ENCODE data around the gene MAPK4.

The MAPK4 gene

GRCh38 chr18:50649821-50650220 is 89.9 kb downstream of the MAPK4 start:
- DNase-seq (no peak), ATAC-seq (no peak)
- Mint-ChIP-seq H3K4me1 (no peaks in the 10 kb centered on the region), H3K27ac (no peak overlapping the region), H3K4me3 (no peak overlapping the region), H3K9me3 (no peaks in the 10 kb centered on the region), H3K27me3 (peaks cover under 1% of the 10 kb centered on the region)

GRCh38 chr18:50651334-50651733 is 91.4 kb downstream of the MAPK4 start:
- Mint-ChIP-seq H3K4me3 (no peak overlapping the region), H3K9me3 (no peaks in the 10 kb centered on the region), H3K27ac (no peak overlapping the region), H3K4me1 (no peaks in the 10 kb centered on the region), H3K27me3 (peaks cover 15% of the 10 kb centered on the region)
- DNase-seq (no peak), ATAC-seq (no peak)

DNA sequence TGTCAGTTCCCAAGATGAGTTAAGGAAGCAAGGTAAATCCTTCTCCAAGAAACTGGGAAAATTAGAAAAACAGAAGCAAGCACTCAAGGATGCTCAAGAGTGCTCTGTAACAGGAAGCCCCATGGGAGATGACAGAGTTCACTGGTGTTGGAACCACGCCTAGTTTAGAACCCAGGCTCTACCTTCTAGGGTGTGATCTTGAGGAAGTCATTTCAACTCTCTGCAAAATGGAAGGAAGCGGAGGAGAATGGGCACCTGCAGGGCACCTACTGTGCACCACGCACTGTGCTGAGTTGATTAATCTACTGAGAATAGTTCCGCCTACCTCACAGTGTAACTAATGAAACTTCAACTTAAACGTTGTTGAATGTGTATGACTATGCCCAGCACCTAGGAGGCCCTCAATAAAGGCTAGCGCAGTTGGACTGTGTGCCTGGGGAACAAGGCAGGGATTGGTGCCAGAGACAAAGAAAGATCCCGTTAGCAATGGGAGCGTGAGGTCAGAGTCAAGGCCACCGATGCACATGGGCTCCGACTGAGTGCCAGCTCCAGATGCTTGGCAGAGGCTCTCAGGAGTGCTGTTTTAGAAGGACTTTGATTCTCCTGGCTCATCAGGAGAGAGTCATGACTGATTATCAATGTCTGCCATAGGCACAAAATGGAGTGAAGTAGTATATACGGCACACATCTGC is 93.7 kb downstream of the MAPK4 start:
- ATAC-seq (no peak), DNase-seq (no peak)
- Mint-ChIP-seq H3K9me3 (no peaks in the 10 kb centered on the region), H3K4me3 (no peak overlapping the region), H3K4me1 (no peaks in the 10 kb centered on the region), H3K27ac (no peak overlapping the region), H3K27me3 (peaks cover 15% of the 10 kb centered on the region)

- Mint-ChIP-seq H3K4me3 (no peak overlapping the region), H3K27ac (no peak overlapping the region), H3K27me3 (peaks cover 20% of the 10 kb centered on the region), H3K4me1 (no peaks in the 10 kb centered on the region), H3K9me3 (no peaks in the 10 kb centered on the region)
- ATAC-seq: no peak
- no peak for DNase-seq
Measured at GRCh38 chr18:50654211-50654610, 94.3 kb downstream of the MAPK4 start.

DNA sequence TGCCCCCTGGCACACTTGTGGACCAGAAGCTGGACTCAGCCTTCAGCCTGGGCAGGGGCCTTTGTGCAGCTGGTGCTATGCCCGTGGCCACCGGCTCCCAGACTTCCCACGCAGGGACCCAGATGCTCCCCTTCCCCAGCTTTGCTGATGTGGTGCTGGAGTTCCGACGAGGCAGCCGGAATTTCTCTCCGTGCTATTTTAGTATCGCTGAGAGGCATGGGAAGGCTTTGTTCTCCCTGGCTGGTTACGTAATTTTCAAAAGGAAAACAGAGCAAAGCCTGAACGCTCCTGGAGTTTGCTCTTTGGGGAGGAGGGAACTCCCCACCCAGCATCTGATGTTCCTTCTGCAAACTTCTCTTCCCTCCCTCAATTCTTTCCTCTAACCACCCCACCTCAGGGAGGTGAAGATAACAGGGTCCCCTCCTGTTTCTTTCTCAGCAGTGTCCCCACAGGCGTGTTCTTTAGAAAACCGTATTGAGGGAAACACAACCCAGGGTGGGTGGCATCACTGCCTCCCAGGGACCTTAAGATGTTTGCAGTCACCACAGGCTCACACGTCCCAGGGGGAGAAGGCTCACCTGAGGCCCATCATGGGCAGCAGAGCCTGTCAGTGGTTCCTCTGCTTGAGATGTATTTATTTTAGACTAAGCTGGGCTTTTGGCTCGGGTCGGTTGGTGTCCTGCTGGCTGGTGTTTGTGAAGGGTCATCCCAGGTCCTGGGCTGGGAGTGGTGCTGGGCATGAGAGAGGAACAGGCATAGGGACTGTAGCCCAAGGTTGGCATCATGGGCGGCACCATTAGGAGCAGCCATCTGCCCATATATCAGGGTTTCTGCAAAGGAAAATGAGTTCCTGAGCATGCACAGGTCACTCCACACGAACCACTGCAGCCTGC is 95.0 kb downstream of the MAPK4 start:
- no peak for ATAC-seq
- DNase-seq: no peak
- Mint-ChIP-seq H3K27ac (no peak overlapping the region), H3K4me3 (no peak overlapping the region), H3K27me3 (peaks cover 23% of the 10 kb centered on the region), H3K4me1 (no peaks in the 10 kb centered on the region), H3K9me3 (no peaks in the 10 kb centered on the region)

DNA sequence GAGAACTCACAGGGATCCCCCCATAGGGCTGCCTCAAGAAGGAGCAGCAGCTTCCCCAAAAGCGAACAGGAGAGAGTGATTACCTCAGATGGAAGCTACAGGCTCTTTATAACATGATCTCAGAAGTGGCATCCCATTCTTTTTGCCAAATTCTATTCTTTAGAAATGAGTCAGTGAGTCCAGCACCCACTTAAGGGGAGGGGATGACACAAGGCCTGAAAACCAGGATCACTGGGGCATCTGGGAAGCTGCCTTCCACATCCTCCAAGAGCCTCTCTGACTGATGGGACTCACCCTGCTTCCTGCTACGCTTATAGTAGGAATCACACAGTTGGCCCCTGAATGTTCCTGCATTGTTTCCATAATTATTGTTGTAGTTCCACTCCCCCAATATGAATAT is 96.5 kb downstream of the MAPK4 start:
- no peak for ATAC-seq
- no peaks in the 10 kb centered on the region for H3K4me1 Mint-ChIP-seq

DNA sequence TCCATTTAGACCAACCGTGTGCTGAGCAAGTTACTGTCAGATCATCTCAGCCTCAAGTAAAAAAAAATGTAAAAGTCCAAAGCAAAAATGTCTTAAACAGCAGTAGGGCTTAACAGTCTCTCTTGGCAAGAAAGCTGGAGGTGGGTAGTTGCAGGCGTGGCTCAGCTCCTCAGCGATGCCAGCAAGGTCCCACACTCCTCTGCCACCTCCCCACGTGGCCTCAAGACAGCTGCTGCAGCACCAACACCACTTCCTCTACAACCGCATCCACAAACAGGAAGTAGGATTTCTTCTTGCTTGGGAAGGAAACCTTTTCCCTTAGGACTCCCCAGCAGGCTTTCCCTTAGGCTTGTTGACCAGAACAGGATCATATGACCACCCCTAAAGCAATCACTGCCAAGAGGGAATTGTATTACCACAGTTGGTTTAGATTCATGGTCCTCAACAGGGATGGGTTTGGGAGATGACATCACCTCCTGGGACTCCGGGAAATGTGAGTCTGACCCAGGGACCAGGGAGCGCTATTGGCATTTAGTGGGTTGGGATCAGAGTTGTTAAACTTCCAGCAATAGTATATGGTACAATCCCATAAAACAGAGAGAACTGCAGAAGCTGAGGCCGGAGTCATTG is 97.1 kb downstream of the MAPK4 start:
- Mint-ChIP-seq H3K27ac (no peak overlapping the region), H3K4me3 (no peak overlapping the region), H3K9me3 (peaks cover 0 to under 1% of the 10 kb centered on the region in 2 donors), H3K4me1 (no peaks in the 10 kb centered on the region), H3K27me3 (peaks cover 23% of the 10 kb centered on the region)
- DNase-seq (no peak), ATAC-seq (no peak)

More for the DNA sequence above, 96.5 kb downstream of the MAPK4 start:
- DNase-seq: no peak
- no peak overlapping the region for H3K4me3 Mint-ChIP-seq
- no peaks in the 10 kb centered on the region for H3K9me3 Mint-ChIP-seq
- peaks cover 23% of the 10 kb centered on the region for H3K27me3 Mint-ChIP-seq
- no peak overlapping the region for H3K27ac Mint-ChIP-seq

DNA sequence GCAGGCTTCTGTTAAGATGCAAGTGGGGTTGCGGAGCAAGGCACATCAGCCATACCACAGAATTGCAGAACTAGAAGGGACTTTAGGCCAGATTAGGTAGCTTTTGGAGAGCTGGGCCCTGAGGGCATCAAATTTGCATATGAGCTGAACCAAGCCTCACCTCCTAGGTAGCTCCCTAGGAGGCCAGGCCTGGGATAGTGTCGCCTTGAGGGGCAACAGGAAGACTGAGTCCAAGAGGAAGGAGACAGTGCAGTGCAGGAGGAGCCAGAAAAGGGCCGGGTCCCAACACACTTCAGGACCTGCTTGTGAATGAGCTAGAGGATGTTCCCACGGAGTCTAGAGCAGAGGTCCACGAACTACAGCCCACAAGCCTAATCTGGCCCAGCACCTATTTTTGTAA is 98.7 kb downstream of the MAPK4 start:
- no peak for ATAC-seq
- Mint-ChIP-seq H3K4me1 (no peaks in the 10 kb centered on the region), H3K27me3 (peaks cover 23% of the 10 kb centered on the region), H3K9me3 (peaks cover 0 to 12% of the 10 kb centered on the region in 2 donors), H3K27ac (no peak overlapping the region), H3K4me3 (no peak overlapping the region)
- DNase-seq: no peak

DNA sequence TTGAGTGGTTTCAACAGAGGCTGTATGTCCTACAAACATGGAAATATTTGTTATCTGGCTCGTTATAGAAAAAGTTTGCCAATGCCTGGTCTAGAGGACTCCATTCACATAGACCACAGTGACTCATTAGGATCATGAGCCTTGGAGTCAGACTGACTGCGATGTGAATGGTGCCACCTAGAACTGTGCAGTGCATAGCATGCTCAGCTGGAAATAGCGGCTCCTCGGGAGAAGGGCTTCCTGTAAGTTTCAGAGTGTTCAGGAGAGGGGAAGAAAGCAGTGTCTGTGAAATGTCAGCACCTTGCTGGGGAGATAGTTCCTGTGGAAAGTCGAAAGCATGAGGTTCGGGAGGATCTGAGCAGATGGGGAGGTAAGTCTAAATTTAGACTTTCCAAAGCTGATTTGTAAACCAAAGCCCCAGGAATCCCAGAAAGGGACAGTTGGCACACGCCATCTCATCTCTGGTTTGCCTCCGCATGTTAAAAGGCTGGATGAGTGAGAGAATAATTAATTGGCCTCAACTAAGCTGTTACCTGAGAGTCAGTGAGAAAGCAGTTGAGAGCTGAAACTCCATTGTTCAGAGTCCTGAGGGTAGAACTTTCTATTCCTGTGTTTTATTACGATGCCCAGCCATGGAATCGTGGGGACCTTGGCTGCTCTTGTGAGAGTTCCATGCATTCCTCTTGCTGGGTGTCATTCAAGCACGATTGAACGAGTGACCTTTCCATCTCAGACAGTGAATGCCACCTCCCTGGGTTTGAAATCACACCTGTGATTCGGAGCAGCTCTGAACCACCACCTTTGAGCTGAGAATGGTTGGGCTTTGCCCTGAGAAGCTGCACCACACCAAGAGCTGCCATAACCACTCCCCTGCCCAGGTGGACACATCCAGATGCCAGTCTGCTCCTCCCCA is 99.5 kb downstream of the MAPK4 start:
- Mint-ChIP-seq H3K4me3 (no peak overlapping the region), H3K9me3 (peaks cover 0 to 12% of the 10 kb centered on the region in 2 donors), H3K27me3 (peaks cover 23% of the 10 kb centered on the region), H3K4me1 (no peaks in the 10 kb centered on the region), H3K27ac (peak overlapping the region in 1 of 2 donors; percentile 1)
- no peak for DNase-seq
- ATAC-seq: no peak

- H3K27ac Mint-ChIP-seq: no peak overlapping the region
- no peak overlapping the region for H3K4me3 Mint-ChIP-seq
- no peaks in the 10 kb centered on the region for H3K4me1 Mint-ChIP-seq
- peaks cover 0 to 20% of the 10 kb centered on the region in 2 donors for H3K9me3 Mint-ChIP-seq
- DNase-seq (no peak), ATAC-seq (no peak)
- peaks cover 10% of the 10 kb centered on the region for H3K27me3 Mint-ChIP-seq
Measured at GRCh38 chr18:50661013-50661412, 101.1 kb downstream of the MAPK4 start.

DNA sequence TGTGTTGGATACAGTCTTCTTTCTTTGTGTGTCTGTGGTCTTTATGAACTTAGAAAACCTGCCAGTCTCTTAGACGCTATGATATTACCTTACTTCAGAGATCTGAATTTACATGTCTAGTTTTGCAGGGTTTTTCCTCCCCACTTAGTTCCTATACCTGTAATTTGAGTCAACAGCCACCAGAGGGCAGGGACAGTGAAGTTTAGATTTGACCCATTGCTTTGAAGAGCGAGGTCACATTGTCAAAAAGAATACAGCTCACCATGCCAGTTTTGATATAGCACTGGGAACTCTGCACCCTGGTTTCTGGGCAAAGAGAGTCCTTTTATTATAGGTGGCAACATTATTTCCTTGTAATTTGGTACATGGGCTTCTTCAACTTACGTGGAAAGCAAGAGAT is 102.3 kb downstream of the MAPK4 start:
- DNase-seq (no peak), ATAC-seq (no peak)
- H3K9me3 Mint-ChIP-seq: peaks cover 0 to 20% of the 10 kb centered on the region in 2 donors
- no peak overlapping the region for H3K4me3 Mint-ChIP-seq
- no peak overlapping the region for H3K27ac Mint-ChIP-seq
- no peaks in the 10 kb centered on the region for H3K4me1 Mint-ChIP-seq
- H3K27me3 Mint-ChIP-seq: peaks cover 13% of the 10 kb centered on the region

- no peaks in the 10 kb centered on the region for H3K4me1 Mint-ChIP-seq
- ATAC-seq (no peak), DNase-seq (no peak)
- no peak overlapping the region for H3K4me3 Mint-ChIP-seq
- H3K27ac Mint-ChIP-seq: no peak overlapping the region
- peaks cover 0 to 20% of the 10 kb centered on the region in 2 donors for H3K9me3 Mint-ChIP-seq
- peaks cover 16% of the 10 kb centered on the region for H3K27me3 Mint-ChIP-seq
Measured at GRCh38 chr18:50662775-50663383, 103.0 kb downstream of the MAPK4 start.

DNA sequence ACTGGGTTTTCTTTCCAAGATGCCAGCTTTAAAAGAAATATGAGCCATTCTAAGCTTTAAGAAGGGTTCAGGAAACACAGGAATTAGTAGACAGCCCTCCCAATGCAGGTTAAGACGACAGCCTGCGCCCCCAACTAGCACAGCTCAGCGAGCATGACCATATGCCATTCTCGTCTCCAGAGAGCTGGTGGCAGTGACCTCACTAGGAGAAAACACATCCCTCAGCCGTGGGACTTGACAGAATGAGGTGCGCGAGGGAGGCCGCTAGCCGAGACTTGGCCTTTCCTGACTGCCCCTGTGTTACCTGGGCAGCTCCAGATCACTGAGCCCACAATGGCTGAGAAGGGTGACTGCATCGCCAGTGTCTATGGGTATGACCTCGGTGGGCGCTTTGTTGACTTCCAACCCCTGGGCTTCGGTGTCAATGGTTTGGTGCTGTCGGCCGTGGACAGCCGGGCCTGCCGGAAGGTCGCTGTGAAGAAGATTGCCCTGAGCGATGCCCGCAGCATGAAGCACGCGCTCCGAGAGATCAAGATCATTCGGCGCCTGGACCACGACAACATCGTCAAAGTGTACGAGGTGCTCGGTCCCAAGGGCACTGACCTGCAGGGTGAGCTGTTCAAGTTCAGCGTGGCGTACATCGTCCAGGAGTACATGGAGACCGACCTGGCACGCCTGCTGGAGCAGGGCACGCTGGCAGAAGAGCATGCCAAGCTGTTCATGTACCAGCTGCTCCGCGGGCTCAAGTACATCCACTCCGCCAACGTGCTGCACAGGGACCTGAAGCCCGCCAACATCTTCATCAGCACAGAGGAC is 103.9 kb downstream of the MAPK4 start:
- no peak overlapping the region for H3K27ac Mint-ChIP-seq
- H3K9me3 Mint-ChIP-seq: peaks cover 0 to 20% of the 10 kb centered on the region in 2 donors
- ATAC-seq: no peak
- H3K4me3 Mint-ChIP-seq: no peak overlapping the region
- DNase-seq: no peak
- H3K27me3 Mint-ChIP-seq: peaks cover 15% of the 10 kb centered on the region
- H3K4me1 Mint-ChIP-seq: no peaks in the 10 kb centered on the region

GRCh38 chr18:50665015-50665414 is 105.1 kb downstream of the MAPK4 start:
- H3K4me3 Mint-ChIP-seq: no peak overlapping the region
- peaks cover 9% of the 10 kb centered on the region for H3K27me3 Mint-ChIP-seq
- ATAC-seq (no peak), DNase-seq (no peak)
- peaks cover 0 to 20% of the 10 kb centered on the region in 2 donors for H3K9me3 Mint-ChIP-seq
- no peak overlapping the region for H3K27ac Mint-ChIP-seq
- no peaks in the 10 kb centered on the region for H3K4me1 Mint-ChIP-seq
